SKM-1 (cell line): ENCODE measurements around the gene MAT2B.
A peak's percentile ranks its signal among the peaks of the same experiment; 100 is the strongest.

Experiments used
- DNase-seq: peaks from one replicate; lab custom pipeline; 2025; ENCODE audit not compliant: unreplicated experiment; lab: John Stamatoyannopoulos, UW

The MAT2B gene

DNA sequence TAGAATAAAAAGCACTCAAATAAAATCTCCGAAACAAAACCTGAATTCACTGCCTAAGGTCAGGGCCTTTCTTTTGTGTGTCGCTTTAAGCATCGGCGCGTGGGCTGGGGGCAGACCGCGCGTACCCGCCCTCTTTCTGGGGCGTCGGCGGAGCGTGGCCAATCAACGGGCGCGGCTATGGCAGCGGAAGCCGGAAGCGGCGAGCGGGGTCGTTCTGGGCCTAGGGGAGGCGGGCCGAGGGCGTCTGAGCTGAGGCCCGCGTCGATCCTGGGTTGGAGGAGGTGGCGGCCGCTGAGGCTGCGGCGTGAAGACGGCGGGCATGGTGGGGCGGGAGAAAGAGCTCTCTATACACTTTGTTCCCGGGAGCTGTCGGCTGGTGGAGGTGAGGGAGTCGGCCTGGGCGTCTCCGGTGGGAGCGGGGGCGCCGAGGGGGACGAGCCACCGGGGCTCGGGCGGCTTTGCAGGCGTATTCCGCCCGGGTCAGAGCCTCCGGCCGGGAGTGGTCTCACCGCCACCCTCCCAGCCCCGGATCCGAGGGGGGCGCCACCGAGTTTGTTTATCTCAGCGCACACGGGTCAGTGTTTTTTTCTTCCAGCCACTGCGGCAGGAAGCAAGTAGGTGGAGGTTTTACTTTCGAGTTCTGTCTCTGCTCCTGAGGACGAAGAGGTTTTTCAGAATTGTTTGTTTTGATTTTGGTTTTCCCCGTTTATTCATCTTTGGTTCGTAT, at the start of gene MAT2B:
Gene MAT2B (plus strand): TSS at position 252 of the 727 bp plus-strand sequence. CDS start 68 bp downstream, at position 320.
- DNase-seq: peak; percentile 87

- no peak for DNase-seq
Measured at GRCh38 chr5:163456029-163456589, 49.3 kb upstream of the MAT2B start.

DNA sequence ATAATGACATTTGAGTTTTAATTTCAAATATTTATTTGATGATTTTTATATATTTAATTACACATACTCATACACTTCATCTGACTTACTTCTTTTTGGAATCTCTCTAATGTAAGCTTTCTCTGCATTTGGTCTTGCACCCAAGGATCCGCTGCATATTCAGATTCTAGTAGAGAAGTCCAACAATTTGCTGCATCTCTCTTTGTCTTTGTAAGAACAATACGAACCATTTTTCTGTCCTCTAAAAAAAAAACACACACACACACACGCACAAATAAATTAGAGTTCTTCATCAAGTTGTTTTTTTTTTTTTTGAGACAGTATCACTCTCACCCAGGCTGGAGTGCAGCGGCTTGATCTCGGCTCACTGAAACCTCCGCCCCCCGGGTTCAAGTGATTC, 48.6 kb upstream of the MAT2B start:
- DNase-seq: no peak

- no peak for DNase-seq
Measured at GRCh38 chr5:163458778-163459385, 46.5 kb upstream of the MAT2B start.

GRCh38 chr5:163459462-163459818, 46.0 kb upstream of the MAT2B start:
- no peak for DNase-seq

- DNase-seq: peak; percentile 97
Measured at GRCh38 chr5:163459819-163460561, 45.4 kb upstream of the MAT2B start, which contains the start of gene NUDCD2. NUDCD2 (minus strand) TSS chr5:163460102; CDS start chr5:163460050, 52 bp downstream.

GRCh38 chr5:163460562-163461171, 44.8 kb upstream of the MAT2B start, which contains the start of gene HMMR:
HMMR (plus strand) TSS chr5:163460632; CDS start chr5:163460693, 61 bp downstream.
- no peak for DNase-seq

- no peak for DNase-seq
Measured at GRCh38 chr5:163463063-163463435, 42.4 kb upstream of the MAT2B start.

DNA sequence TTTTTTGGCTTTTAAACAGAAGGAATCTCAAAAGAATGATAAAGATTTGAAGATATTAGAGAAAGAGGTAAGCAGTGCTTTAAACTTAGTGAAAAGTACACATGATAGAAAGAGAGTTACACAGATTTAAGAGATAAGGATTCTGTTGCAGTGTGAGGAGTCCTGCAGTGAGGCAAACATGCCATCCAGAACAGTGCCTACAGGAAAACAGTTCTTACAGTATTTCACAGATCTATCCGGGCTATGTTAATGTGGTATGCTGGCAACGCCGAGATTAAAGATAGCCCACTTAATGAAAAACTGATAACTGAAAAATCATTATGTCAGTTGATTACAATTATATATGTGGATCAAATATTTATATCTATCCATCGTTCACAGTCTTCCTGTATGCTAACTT, 37.7 kb upstream of the MAT2B start:
- no peak for DNase-seq

GRCh38 chr5:163473635-163474243, 31.7 kb upstream of the MAT2B start:
- no peak for DNase-seq

DNA sequence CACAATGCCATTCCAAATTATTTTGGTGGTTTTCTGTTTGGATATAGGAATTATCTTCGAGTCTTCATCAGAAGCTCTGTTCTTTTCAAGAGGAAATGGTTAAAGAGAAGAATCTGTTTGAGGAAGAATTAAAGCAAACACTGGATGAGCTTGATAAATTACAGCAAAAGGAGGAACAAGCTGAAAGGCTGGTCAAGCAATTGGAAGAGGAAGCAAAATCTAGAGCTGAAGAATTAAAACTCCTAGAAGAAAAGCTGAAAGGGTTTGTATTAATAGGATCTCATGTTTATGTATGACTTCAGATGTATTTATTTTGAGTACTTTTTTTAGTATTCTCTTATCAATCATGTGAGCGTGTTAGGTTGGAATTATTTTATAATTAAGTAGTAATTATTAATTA, 30.0 kb upstream of the MAT2B start:
- DNase-seq: peak; percentile 16

- no peak for DNase-seq
Measured at GRCh38 chr5:163478126-163478981, 27.1 kb upstream of the MAT2B start.

- no peak for DNase-seq
Measured at GRCh38 chr5:163478982-163479271, 26.5 kb upstream of the MAT2B start.

- DNase-seq: no peak
Measured at GRCh38 chr5:163489055-163489744, 16.2 kb upstream of the MAT2B start.

DNA sequence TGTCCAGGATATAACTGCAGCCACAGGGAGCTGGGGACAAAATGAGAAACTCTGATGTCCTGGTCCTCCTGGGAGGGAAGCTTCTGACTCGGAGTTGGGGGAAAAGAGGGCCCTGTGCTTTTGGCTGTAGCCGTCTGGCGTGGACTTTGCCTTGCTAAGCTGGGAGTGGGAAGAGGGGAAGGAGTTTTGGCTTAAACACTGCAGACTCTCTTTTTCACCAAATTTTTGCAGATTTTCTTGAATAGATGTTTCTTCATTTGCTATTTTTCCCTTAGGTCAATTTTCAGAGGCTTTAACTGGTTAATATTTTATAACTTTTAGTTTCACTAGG, 15.7 kb upstream of the MAT2B start:
- no peak for DNase-seq

DNA sequence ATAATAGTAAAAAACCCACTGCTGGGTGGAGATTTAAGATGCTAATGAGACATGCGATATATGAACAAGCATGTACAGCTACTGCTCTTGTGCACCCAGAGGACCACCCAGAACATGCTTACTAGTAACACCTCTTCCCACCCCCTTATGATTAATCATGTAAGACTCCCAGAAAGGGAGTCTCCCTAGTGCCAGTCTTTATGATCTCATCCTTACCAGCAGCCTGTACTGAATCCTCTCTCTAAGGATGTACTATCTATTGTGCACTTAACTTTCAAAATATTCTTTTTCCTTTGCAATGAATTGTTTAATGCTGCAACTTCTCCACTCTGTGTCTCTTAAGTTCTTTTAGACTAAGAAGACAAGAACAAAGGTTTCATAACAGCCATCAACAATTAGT, 9.1 kb upstream of the MAT2B start:
- no peak for DNase-seq

DNA sequence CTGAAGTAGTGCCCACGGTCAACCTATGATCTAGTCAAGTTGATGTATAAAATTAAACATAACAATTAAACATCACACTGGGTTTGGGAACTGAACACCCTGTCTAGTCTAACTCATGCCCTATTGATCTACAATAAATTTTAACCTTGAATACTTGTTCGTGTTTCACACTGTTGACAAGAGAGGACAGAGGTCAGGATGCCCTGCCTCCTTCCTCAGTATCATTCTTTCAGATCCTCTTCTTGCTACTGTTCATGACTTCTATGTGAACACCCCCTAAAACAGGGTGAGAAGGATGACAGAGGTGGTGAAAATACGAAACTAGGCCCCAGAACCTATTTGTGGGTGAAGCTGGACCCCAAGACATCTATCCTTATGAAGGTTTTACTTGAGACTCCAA, 8.1 kb upstream of the MAT2B start:
- DNase-seq: no peak

DNA sequence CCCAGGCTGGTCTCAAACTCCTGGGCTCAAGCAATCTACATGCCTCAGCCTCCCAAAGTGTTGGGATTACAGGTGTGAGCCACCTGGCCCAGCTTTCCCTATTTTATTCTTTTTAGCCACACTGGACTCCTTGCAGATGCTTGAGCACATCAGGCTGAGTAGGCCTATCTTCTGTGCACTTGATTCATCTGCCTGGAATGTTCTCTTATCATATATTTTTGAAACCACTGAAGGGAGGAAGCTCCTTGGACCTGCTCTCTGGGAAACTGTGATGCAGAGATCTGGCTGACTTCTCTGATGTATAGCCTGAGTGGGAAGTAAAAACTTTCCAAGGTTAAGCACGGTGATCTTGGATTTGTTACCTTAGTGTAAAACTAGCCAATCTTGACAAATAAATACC, 6.5 kb upstream of the MAT2B start:
- DNase-seq: no peak

DNA sequence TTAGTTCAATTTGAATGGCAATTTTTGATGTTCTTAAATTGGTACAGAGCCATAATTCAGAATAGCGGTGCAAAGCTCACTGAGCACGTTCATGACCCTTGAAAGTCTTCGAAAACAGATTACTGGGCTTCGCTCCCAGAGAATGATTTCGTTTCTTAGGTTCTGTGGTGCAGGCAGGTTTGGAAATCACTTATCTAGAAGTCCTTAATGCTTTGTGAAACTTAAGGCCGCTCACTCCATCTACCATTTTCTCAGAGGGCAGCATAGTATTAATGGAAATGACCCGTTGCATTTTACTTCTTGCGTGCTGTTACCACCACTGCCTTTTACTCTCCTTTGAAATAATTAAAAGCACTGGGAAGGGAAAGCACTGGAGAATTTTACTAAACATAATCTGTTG, 2.9 kb upstream of the MAT2B start:
- no peak for DNase-seq
